ENCODE measurements around the gene CARMIL1.

Gene CARMIL1

GRCh38 chr6:25537349-25538018 is 258.3 kb downstream of the CARMIL1 start:
- TF ChIP-seq, protein P1, sequence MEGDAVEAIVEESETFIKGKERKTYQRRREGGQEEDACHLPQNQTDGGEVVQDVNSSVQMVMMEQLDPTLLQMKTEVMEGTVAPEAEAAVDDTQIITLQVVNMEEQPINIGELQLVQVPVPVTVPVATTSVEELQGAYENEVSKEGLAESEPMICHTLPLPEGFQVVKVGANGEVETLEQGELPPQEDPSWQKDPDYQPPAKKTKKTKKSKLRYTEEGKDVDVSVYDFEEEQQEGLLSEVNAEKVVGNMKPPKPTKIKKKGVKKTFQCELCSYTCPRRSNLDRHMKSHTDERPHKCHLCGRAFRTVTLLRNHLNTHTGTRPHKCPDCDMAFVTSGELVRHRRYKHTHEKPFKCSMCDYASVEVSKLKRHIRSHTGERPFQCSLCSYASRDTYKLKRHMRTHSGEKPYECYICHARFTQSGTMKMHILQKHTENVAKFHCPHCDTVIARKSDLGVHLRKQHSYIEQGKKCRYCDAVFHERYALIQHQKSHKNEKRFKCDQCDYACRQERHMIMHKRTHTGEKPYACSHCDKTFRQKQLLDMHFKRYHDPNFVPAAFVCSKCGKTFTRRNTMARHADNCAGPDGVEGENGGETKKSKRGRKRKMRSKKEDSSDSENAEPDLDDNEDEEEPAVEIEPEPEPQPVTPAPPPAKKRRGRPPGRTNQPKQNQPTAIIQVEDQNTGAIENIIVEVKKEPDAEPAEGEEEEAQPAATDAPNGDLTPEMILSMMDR (IDR thresholded peaks at IDR 0.05; ENCODE audit: control insufficient read depth, extremely low read depth, insufficient read depth), result no peak
- DNase-seq (ENCODE audit: low read depth), result no peak
- no peak overlapping the region for H3K4me3 ChIP-seq (ENCODE audit: low read depth, low read length)

- no peak overlapping the region for H3K4me3 ChIP-seq (ENCODE audit: low read depth, low read length)
- DNase-seq (ENCODE audit: low read depth), result no peak
- TF ChIP-seq, protein P1 (IDR thresholded peaks at IDR 0.05; ENCODE audit: control insufficient read depth, extremely low read depth, insufficient read depth), result no peak
Measured at GRCh38 chr6:25541228-25541627, 262.1 kb downstream of the CARMIL1 start.

- H3K4me3 ChIP-seq (ENCODE audit: low read depth, low read length), result no peak overlapping the region
- DNase-seq (ENCODE audit: low read depth), result no peak
- TF ChIP-seq, protein P1 (IDR thresholded peaks at IDR 0.05; ENCODE audit: control insufficient read depth, extremely low read depth, insufficient read depth), result no peak
Measured at GRCh38 chr6:25542984-25543910, 264.1 kb downstream of the CARMIL1 start.

GRCh38 chr6:25544833-25545232 is 265.7 kb downstream of the CARMIL1 start:
- H3K4me3 ChIP-seq (ENCODE audit: low read depth, low read length), result no peak overlapping the region
- TF ChIP-seq, protein P1 (IDR thresholded peaks at IDR 0.05; ENCODE audit: control insufficient read depth, extremely low read depth, insufficient read depth), result no peak
- DNase-seq (ENCODE audit: low read depth), result no peak

DNA sequence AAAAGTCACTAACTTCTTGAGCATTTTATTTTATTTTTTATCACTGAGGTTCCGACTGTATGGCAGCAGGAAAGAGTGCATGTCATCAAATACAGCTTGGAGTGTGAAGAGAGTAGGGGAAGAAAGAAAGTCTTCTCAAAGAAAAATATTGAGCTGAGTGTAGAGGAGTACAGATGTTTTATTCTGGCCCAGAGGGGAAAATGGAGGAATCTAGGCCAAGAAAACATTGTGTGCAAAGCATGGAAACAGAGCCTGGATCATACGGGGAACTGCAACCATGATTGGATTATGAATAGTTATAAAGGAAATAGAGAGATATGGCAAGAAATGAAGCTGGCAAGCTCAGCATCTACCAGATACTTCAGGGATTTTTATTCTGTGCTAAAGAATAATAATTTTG is 268.6 kb downstream of the CARMIL1 start:
- DNase-seq (ENCODE audit: low read depth), result no peak
- TF ChIP-seq, protein P1 (IDR thresholded peaks at IDR 0.05; ENCODE audit: control insufficient read depth, extremely low read depth, insufficient read depth), result no peak
- no peak overlapping the region for H3K4me3 ChIP-seq (ENCODE audit: low read depth, low read length)

DNA sequence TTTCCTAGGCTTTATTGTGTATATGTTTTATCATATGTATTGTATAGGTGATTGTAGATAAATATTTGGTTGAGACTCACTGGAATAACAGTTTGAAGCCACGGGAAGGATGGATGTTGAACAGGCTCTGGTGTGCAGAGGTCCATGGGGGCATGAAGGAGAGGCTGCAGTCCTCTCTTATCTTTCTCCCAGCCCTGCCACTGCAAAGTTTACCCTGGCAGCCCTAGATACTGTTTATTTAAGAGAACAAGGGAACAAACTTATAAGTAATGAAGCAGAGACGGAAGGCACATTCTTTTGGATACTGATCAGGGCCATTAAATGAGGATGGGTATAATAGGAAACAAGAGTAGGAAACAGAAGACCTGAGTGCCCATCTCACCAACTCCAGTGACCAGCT is 269.3 kb downstream of the CARMIL1 start:
- DNase-seq (ENCODE audit: low read depth), result peak; percentile 13
- H3K4me3 ChIP-seq (ENCODE audit: low read depth, low read length), result no peak overlapping the region
- TF ChIP-seq, protein P1 (IDR thresholded peaks at IDR 0.05; ENCODE audit: control insufficient read depth, extremely low read depth, insufficient read depth), result no peak

Data from LNCaP clone FGC (cell line).